K562 (cell line): ENCODE measurements around the gene EYA2. TPM values are rescaled to one million over a fixed set of nuclear protein-coding genes. Genes with fewer than 3 reads are reported as not detected.

Source experiments
- FOXA1 ChIP-seq: fragments of 450-650 bp; IDR thresholded peaks from 2 replicates; pipeline ENCODE4 v1.6.1; 2016; ENCODE audit warnings: mild to moderate bottlenecking, borderline replicate concordance
- FOXK1 ChIP-seq: sonication (generic); formaldehyde crosslinking; IDR thresholded peaks from 2 replicates; pipeline ENCODE4 v1.8.0; 2022; ENCODE audit warnings: missing genetic modification reagents, mild to moderate bottlenecking, borderline replicate concordance
- MBD2 ChIP-seq: sonication (generic); IDR thresholded peaks from 2 replicates; pipeline ENCODE4 v1.6.1; 2016; ENCODE audit warnings: low read depth, borderline replicate concordance
- SREBF2 ChIP-seq: sonication (generic); formaldehyde crosslinking; IDR thresholded peaks from 2 replicates; pipeline ENCODE4 v1.4.0; 2020; ENCODE audit warnings: mild to moderate bottlenecking, missing genetic modification reagents
- SRSF1 ChIP-seq: fragments of 200-400 bp; formaldehyde crosslinking; IDR thresholded peaks from 2 replicates; pipeline ENCODE4 v1.6.1; 2017; ENCODE audit warnings: mild to moderate bottlenecking, low read depth, low read length, moderate library complexity
- ZBTB43 ChIP-seq: sonication (generic); formaldehyde crosslinking; IDR thresholded peaks from 2 replicates; pipeline ENCODE4 v1.8.0; 2023; ENCODE audit warnings: mild to moderate bottlenecking, missing genetic modification reagents
- ZNF197 ChIP-seq: fragments of 200-800 bp; sonication (Bioruptor generic); IDR thresholded peaks from 2 replicates; pipeline ENCODE4 v1.6.1; 2016; ENCODE audit warnings: low read depth, missing genetic modification characterization, missing compliant biosample characterization
- polyA plus RNA-seq, 8 experiments: library from polyadenylated mRNA; depleted of rRNA in 4 of 8; stranded (reverse) in 5 of 8; unstranded in 3 of 8; fragments of >200 nt; fragmentation: Nextera tagmentation in 2 of 8; fragmentation: Illumina TruSeq in 1 of 8; extraction: Ambion mirVana in 2 of 8; extraction: Trizol in 1 of 8; gene quantifications; 2 replicates each; pipeline versions ENCODE4 v1.2.1 to v1.2.3, GENCODE V29; 2011 to 2014; ENCODE audit warnings: inconsistent platforms in 1 of 8, missing spikeins in 1 of 8
- total RNA-seq, 7 experiments: library from RNA; depleted of rRNA in 6 of 7; stranded (reverse); fragments of >200 nt in 6 of 7; fragmentation: Illumina TruSeq in 2 of 7; extraction: Trizol in 2 of 7; gene quantifications; 2 replicates each; pipeline versions ENCODE4 v1.2.1 to v1.2.3, GENCODE V29; 2011 to 2021; ENCODE audit warnings: low replicate concordance in 1 of 7
- TF ChIP-seq, protein P1 (sequence below): sonication (generic); formaldehyde crosslinking; IDR thresholded peaks from 2 replicates; pipeline ENCODE4 v1.8.1; 2023; ENCODE audit warnings: mild to moderate bottlenecking, missing genetic modification reagents
- TF ChIP-seq, protein P2 (sequence below): sonication (generic); formaldehyde crosslinking; IDR thresholded peaks from 2 replicates; pipeline ENCODE4 v1.8.0; 2023; ENCODE audit warnings: mild to moderate bottlenecking, missing genetic modification reagents

Gene EYA2
- total and polyA plus RNA-seq, 9 of the 15 experiments (the other 6 are each of a cell fraction or from before 2014, with no cell fraction given), result 0.03 TPM; not detected in 8

DNA sequence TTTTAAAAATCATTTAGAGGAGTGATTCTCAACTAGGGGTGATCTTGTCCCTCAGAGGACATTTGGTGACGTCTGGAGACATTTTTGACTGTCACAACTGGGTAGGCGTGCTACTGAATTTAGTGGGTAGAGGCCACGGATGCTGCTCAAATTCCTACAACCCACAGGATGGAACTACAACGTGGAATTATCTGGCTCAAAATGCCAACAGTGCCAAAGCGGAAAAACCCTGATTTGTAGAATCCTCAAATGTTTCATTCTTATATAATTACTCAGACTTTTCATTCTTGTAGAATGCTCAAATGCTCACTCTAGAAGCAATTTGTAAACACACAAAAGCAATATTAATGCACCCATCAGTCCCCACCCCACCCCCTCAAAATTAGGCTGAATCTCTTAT is 232.1 kb downstream of the EYA2 start (continued):
- TF ChIP-seq SRSF1, result no peak
- TF ChIP-seq SREBF2, result no peak
- TF ChIP-seq MBD2, result no peak
- TF ChIP-seq, protein P1, sequence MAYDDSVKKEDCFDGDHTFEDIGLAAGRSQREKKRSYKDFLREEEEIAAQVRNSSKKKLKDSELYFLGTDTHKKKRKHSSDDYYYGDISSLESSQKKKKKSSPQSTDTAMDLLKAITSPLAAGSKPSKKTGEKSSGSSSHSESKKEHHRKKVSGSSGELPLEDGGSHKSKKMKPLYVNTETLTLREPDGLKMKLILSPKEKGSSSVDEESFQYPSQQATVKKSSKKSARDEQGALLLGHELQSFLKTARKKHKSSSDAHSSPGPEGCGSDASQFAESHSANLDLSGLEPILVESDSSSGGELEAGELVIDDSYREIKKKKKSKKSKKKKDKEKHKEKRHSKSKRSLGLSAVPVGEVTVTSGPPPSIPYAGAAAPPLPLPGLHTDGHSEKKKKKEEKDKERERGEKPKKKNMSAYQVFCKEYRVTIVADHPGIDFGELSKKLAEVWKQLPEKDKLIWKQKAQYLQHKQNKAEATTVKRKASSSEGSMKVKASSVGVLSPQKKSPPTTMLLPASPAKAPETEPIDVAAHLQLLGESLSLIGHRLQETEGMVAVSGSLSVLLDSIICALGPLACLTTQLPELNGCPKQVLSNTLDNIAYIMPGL, result no peak
- TF ChIP-seq ZNF197 (CRISPR knock-in tag), result no peak
- TF ChIP-seq, protein P2, sequence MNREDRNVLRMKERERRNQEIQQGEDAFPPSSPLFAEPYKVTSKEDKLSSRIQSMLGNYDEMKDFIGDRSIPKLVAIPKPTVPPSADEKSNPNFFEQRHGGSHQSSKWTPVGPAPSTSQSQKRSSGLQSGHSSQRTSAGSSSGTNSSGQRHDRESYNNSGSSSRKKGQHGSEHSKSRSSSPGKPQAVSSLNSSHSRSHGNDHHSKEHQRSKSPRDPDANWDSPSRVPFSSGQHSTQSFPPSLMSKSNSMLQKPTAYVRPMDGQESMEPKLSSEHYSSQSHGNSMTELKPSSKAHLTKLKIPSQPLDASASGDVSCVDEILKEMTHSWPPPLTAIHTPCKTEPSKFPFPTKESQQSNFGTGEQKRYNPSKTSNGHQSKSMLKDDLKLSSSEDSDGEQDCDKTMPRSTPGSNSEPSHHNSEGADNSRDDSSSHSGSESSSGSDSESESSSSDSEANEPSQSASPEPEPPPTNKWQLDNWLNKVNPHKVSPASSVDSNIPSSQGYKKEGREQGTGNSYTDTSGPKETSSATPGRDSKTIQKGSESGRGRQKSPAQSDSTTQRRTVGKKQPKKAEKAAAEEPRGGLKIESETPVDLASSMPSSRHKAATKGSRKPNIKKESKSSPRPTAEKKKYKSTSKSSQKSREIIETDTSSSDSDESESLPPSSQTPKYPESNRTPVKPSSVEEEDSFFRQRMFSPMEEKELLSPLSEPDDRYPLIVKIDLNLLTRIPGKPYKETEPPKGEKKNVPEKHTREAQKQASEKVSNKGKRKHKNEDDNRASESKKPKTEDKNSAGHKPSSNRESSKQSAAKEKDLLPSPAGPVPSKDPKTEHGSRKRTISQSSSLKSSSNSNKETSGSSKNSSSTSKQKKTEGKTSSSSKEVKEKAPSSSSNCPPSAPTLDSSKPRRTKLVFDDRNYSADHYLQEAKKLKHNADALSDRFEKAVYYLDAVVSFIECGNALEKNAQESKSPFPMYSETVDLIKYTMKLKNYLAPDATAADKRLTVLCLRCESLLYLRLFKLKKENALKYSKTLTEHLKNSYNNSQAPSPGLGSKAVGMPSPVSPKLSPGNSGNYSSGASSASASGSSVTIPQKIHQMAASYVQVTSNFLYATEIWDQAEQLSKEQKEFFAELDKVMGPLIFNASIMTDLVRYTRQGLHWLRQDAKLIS (CRISPR knock-in tag), result no peak
- TF ChIP-seq ZBTB43 (CRISPR knock-in tag), result no peak
- no peak for TF ChIP-seq FOXA1
- TF ChIP-seq FOXK1 (CRISPR knock-in tag), result no peak
- TF ChIP-seq, all 486 proteins: peak for 0
